Fibroblast of villous mesenchyme (primary cell): ENCODE results near the gene GARIN6. TPM values are rescaled to one million over a fixed set of nuclear protein-coding genes. Genes with fewer than 3 reads are reported as not detected.

Experiments
- DNase-seq: peaks from one replicate; pipeline ENCODE4 v3.0.0-alpha.2; 2010; ENCODE audit warnings: low read depth
- H3K4me3 ChIP-seq: 2 replicates; pipeline ENCODE4 v1.5.1; 2011; ENCODE audit warnings: low read depth, mild to moderate bottlenecking, low read length
- CTCF ChIP-seq: IDR thresholded peaks from 2 replicates; pipeline ENCODE4 v1.5.1; 2012; ENCODE audit warnings: low read depth, mild to moderate bottlenecking, low read length; ENCODE audit not compliant: insufficient read depth
- total RNA-seq: library from RNA; depleted of rRNA; stranded (reverse); fragments of >200 nt; gene quantifications from 2 replicates; pipeline ENCODE4 v1.2.3, GENCODE V29; 2012

The GARIN6 gene
- total RNA-seq, result not detected in 2 replicates

- no peak for DNase-seq
- no peak within 1 kb of the TSS for H3K4me3 ChIP-seq
- TF ChIP-seq CTCF, result no peak
Measured at GRCh38 chr12:99647453-99647852, at the start of gene GARIN6. Gene GARIN6, plus strand, starts transcription at chr12:99647753. Its CDS starts 422 bp downstream, at chr12:99648175.

- no peak for DNase-seq
- TF ChIP-seq CTCF, result no peak
- no peak overlapping the region for H3K4me3 ChIP-seq
Measured at GRCh38 chr12:99598785-99599184, 48.8 kb upstream of the GARIN6 start.

GRCh38 chr12:99600388-99600787, 47.2 kb upstream of the GARIN6 start:
- DNase-seq, result no peak
- TF ChIP-seq CTCF, result no peak

GRCh38 chr12:99609455-99610181, 37.9 kb upstream of the GARIN6 start:
- TF ChIP-seq CTCF, result no peak
- no peak overlapping the region for H3K4me3 ChIP-seq
- DNase-seq, result no peak

More at GRCh38 chr12:99600388-99600787, 47.2 kb upstream of the GARIN6 start:
- no peak overlapping the region for H3K4me3 ChIP-seq

GRCh38 chr12:99611117-99611516, 36.4 kb upstream of the GARIN6 start:
- TF ChIP-seq CTCF, result no peak
- DNase-seq, result no peak
- no peak overlapping the region for H3K4me3 ChIP-seq

GRCh38 chr12:99611599-99611998, 36.0 kb upstream of the GARIN6 start:
- DNase-seq, result no peak
- TF ChIP-seq CTCF, result no peak
- no peak overlapping the region for H3K4me3 ChIP-seq

- no peak for DNase-seq
- H3K4me3 ChIP-seq, result no peak overlapping the region
- no peak for TF ChIP-seq CTCF
Measured at GRCh38 chr12:99618657-99619056, 28.9 kb upstream of the GARIN6 start.
